HG02763 (cell line): ENCODE measurements around the gene GPI.

Experiments used
- ATAC-seq: cut with Tn5 transposase; IDR thresholded peaks from one replicate; pipeline ENCODE4 v1.9.1; 2021; ENCODE audit warnings: mild to moderate bottlenecking, moderate library complexity; ENCODE audit not compliant: unreplicated experiment

The GPI gene

GRCh38 chr19:34337739-34338138, 27.3 kb upstream of the GPI start:
- ATAC-seq, result no peak

- ATAC-seq, result no peak
Observed at GRCh38 chr19:34341935-34342680, 22.9 kb upstream of the GPI start.

DNA sequence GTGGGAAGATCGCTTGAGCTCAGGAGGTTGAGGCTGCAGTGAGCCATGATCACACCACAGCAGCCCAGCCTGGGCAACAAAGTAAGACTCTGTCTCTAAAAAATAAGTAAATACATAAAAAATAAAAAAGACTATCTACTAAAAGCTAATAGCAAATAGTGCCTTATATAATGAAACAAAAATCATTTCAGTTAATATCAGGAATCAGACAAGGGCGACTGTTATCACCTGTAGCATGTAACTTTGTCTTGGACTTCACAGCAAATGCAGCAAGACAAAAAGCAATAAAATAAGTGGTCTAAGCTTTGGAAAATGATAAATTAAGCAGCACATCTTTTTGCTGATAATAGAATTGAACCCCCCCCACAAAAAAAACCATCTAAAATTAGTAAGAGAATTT, 21.2 kb upstream of the GPI start:
- no peak for ATAC-seq

- no peak for ATAC-seq
Observed at GRCh38 chr19:34345947-34346351, 19.0 kb upstream of the GPI start.

DNA sequence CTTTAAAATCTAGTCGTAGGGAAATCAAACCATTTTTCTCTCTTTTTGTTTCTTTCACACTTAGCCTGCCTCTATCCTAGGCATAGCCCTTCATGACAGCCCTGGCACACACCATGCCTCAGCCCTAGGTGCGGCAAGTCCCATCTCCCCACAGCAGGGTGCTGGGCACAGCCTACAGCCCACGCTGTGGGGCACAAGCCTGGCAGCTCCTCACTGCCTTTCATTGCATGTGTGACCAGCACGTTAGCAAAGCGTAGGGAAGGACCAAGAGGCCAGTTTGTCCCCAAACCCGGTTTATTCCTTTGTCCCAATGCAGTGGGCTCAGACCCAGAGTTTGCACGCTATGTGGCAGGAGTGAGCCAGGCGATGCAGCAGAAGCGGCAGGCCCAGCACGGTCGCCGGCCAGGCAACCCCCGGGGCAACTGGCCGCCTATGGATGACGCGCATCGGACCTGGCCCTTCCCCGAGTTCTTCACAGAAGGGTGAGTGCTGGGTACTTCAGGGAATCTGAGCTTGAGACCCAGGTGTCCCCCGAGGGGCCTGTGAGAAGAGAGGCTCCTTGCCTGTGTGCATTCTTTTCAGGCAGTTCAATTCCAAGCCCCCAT, 17.3 kb upstream of the GPI start:
- ATAC-seq, result no peak

- ATAC-seq, result no peak
Observed at GRCh38 chr19:34348899-34349487, 16.0 kb upstream of the GPI start.

DNA sequence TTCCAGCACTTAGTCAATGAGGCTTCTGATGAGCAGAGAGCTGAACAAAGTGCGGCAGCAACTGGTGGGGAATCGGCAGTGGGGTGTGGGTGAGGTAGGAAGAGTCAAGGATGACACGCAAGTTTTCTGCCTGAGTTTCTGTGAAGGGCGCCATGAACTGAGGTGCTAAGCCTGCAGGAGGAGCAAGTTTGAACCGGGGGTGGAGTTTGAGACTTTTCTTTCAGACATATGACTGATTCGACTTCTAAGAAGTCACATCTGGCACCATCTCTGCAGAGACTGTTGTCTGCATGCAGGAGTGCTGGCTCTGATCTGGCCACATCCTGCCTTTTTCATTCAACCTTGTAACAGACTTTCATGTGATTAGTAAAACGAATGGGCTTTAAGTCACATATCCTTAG, 14.8 kb upstream of the GPI start:
- ATAC-seq, result no peak

DNA sequence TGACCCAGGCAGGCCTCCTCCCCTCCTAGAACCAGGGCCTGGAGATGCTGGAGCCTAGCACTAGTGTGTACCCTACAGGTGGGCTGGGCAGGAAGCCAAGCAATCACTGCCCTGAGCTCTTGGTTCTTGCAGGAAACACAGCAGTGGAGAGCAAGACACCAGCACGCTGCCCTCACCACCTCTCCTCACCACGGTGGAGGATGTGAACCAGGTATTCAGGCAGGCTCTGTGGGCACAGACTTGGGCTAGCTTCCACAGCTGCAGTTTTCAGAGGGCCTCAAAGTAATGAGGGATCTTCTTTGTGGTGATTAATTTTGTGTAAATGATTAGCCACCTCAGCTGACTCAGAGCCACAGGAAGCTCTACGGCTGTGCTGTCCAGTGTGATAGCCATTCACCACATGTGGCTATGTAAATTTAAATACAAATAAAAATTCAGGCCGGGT, 13.6 kb upstream of the GPI start:
- ATAC-seq, result no peak

DNA sequence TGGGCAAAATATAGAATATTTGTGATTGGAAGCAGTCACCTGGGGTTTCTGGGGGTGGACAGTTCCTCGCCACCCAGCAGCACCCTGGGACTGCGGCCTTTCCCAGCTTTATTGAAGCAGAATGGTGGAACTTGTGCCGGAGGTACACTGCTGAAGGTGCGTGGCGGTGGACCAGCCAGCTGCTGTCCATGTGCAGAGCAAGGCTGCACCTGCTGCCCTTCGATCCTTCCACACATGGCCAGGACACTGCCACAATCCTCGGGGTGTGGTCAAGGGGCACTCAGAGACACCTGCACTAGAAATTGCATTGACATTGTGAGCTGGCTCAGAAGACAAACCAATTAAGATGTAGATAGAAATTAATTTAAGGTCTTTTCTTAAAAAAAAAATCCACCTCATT, 11.4 kb upstream of the GPI start:
- ATAC-seq, result no peak

GRCh38 chr19:34355201-34355600, 9.8 kb upstream of the GPI start:
- no peak for ATAC-seq

DNA sequence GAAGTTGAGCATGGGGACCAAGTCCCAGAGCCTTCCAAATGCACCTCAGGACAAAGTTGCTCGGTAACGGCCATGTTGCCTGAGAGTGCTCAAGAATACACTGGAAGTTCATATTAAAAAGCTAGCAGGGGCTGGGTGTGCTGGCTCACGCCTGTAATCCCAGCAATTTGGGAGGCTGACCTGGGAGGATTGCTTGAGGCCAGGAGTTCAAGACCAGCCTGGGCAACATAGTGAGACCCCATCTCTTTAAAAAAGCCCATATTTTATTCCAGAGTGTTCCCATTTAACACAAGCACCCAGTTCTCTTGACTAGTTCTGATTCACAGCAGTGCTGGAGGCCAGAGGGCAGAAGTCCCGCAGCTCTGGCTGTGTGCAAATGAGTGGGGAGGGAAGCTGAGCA, 8.1 kb upstream of the GPI start:
- no peak for ATAC-seq

DNA sequence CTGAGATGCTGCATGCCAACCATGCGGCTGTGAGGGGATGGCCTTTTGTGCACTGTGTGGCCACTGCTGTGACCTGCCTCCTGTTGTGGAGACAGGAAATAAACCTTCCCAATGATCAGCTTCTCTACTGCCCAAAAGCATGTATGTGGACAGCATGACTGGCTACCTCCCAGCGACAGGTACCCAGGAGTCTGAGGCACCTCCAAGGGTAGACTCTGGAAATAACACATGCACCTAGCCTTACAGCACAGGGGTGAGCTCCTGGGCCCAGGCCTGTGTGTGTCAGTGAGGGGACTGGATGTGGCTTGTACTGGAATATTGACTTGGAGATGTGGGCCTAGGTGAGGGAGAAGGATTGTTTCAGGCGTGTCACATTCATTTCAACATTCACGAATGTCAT, 7.6 kb upstream of the GPI start:
- no peak for ATAC-seq

GRCh38 chr19:34359140-34359953, 5.6 kb upstream of the GPI start:
- ATAC-seq, result peak; percentile 89

DNA sequence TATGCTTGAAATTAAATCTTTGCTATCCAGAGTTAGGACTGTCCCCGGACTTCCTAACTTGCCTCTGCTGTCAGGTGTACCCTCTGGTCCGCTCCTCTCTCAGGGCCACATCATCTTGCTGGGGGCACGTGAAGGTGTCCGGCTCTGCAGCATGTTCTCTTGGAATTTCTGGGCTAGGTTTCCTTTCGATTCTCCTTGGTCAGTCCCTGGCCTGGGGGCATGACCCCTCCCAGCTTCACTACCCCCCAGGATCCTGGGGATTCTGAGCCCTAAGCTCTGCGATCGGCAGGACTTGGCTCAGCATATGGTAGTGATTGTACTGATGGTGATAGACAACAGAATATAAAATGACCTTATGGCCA, 5.1 kb upstream of the GPI start:
- ATAC-seq, result no peak

- ATAC-seq, result no peak
Observed at GRCh38 chr19:34360354-34360909, 4.6 kb upstream of the GPI start.

DNA sequence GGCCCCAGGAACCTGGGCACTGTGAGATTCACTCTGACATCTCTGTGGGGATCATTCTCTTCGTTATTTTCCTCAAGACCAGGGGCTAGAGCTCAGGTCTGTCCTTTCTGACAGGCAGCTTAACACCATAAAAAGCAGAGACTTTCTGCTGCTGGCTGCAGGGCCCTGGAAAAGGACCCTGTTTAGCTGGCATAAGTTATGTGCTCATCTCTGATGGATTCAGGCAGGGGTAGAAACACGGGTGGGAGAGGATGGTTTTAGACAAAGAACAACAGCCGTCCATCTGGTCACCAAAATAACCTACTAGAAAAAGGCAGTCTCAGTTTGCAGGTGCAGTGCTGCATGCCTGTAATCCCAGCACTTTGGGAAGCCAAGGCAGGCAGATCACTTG, 2.3 kb upstream of the GPI start:
- no peak for ATAC-seq

- ATAC-seq, result no peak
Observed at GRCh38 chr19:34363094-34363493, 1.9 kb upstream of the GPI start.

GRCh38 chr19:34363930-34364329, 1.1 kb upstream of the GPI start:
- no peak for ATAC-seq

- ATAC-seq, result no peak
Observed at GRCh38 chr19:34364462-34364829, 550 bp upstream of the GPI start.

DNA sequence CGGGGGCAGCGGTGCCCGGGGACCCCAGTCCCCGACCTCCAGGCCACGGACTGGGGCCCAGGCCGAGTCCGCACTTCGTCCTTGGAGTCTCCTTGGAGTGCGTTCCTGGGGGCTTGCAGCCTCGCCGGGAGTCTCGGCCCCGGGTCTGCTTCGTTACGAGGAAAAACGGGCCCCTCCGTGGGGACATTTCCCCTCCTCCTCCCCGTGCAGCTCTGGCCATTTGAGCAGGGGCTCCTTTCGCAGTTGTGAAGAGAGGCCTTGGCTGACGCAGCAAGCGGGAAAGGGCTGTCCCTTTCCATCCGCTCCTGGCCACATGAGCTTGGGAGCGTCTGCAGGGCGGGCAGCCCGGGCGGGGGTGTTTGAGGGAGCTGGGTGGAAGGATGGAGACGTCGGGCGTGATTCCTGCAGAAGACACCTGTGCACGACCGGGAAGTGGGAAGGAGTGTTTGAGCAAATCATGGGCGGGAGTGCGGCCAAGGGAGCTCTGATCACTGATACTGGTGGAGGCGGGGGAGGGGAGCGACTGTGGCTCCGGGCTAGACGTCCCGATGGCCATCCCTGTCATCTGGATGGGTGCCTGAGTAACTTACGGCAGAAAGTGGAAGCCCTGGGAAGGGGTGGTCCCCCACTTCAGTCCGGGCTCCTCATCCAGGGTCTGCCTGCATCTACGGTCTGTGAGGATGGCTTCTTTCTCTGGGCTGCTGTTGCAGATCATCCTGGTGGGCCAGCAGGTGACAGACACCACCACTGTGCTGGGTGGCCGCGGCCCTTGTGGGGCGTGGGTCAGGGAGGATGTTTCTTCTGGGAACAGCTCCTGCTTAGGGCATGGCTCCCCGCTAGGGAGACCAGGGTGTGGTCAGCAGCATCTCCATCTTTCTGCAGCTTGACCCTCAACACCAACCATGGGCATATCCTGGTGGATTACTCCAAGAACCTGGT, 736 bp downstream of the GPI start:
- peak; percentile 11 for ATAC-seq
